PC-3 (cell line): ENCODE data around the gene FGF18.

ENCODE experiments used
- CTCF ChIP-seq: fragments of 300-600 bp; sonication (generic); conservative IDR thresholded peaks from 2 replicates; pipeline ENCODE4 v1.5.1; 2017; ENCODE audit warnings: antibody characterized with exemption, low read depth, mild to moderate bottlenecking, low read length
- EZH2 ChIP-seq: fragments of 300-600 bp; sonication (generic); IDR thresholded peaks from one replicate; pipeline ENCODE4 v1.6.1; 2017; ENCODE audit warnings: antibody characterized with exemption, mild to moderate bottlenecking, low read length; ENCODE audit not compliant: unreplicated experiment

DNA sequence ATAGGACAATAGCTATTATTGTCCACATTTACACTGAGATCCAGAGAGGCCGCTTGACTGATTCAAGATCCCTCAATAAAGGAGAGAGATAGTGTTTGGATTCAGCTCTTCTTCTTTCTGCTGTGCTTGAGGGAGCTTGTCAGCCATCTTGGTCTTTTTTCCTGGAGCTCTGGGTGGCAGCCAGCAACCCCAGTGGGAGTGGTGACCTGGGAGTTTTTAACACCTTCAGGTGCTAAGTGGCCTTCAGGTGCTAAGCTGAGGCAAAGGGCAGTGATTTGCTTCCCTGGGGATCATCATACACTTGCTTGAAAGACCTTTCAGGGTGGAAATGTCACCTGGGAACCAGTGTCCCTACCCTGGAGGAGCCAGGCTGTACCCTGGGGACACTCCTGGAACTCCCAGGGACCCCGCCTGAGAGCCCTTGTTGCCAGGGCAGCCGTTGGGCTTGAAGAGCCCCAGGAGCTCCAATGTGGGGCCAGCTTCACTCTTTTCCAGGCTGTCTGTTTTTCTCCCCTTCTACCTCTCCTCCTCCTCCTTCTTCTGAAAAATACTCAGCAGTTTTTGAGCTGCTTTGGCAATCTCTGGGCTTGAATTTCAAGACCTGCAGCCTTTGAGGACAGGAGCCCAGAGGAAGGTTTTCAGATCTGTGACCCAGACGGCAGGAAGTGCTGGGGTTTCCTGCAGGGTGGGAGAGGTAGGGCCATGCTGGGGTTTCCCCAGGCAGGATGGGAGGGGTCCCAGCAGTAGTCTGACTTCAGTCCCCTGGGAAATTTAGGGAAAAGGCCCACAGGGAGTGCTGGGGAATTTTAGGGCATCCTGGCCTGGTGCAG is 59.7 kb downstream of the FGF18 start:
- TF ChIP-seq CTCF (no peak), EZH2 (no peak)
